Endothelial cell of umbilical vein (primary cell): ENCODE data around the gene EFCAB13. TPM values are rescaled to one million over a fixed set of nuclear protein-coding genes. Genes with fewer than 3 reads are reported as not detected.

Source experiments
- BruUV-seq: library from RNA; stranded (reverse); fragments of 400-500 nt; replicated peaks from 2 replicates; lab custom pipeline; 2021; lab: Mats Ljungman, UMichigan
- CTCF ChIA-PET: fragments of 300-600, 350-600 bp; sonication (Branson Sonifier 250); formaldehyde crosslinking; loops from one replicate; lab custom pipeline; 2021; ENCODE audit warnings: antibody characterized with exemption, inconsistent platforms; lab: Charles Lee
- POLR2A ChIA-PET: fragments of 300-600, 350-600 bp; sonication (Branson Sonifier 250); formaldehyde crosslinking; loops from one replicate; lab custom pipeline; 2021; ENCODE audit warnings: antibody characterized with exemption, inconsistent platforms; lab: Charles Lee
- DNase-seq: peaks from one replicate; pipeline ENCODE4 v3.0.0-alpha.2; 2011; ENCODE audit warnings: low read depth, low spot score
- FAIRE-seq: peaks from 2 replicates; lab custom pipeline; 2011; peaks lifted over from hg19 to GRCh38; lab: Jason Lieb, UNC
- H2AFZ ChIP-seq: 2 replicates; pipeline ENCODE4 v1.6.0; 2012; ENCODE audit warnings: low read depth, low read length, control low read depth, inconsistent platforms
- H3K27ac ChIP-seq: 2 replicates; pipeline ENCODE4 v1.5.1; 2011; ENCODE audit warnings: low read depth, mild to moderate bottlenecking, control low read depth, low read length, moderate library complexity; ENCODE audit not compliant: insufficient read depth
- H3K27me3 ChIP-seq, 2 experiments: 2 replicates each; pipeline versions ENCODE4 v1.6.0 to v1.6.1; 2011; ENCODE audit warnings: low read length in 2 of 2, mixed read lengths in 1 of 2; ENCODE audit not compliant: control insufficient read depth in 2 of 2, insufficient read depth in 2 of 2
- H3K36me3 ChIP-seq, 2 experiments: 2 replicates in 1 of 2; 3 replicates in 1 of 2; pipeline ENCODE4 v1.5.1; 2011; ENCODE audit warnings: low read length in 2 of 2, mild to moderate bottlenecking in 1 of 2, moderate library complexity in 1 of 2; ENCODE audit not compliant: control insufficient read depth in 2 of 2, insufficient read depth in 2 of 2; ENCODE audit errors: extremely low read depth in 1 of 2
- H3K4me1 ChIP-seq: 3 replicates; pipeline ENCODE4 v1.5.1; 2011; ENCODE audit warnings: mild to moderate bottlenecking, low read length; ENCODE audit not compliant: control insufficient read depth, insufficient read depth; ENCODE audit errors: extremely low read depth
- H3K4me2 ChIP-seq: 2 replicates; pipeline ENCODE4 v1.6.1; 2011; ENCODE audit warnings: low read length, control low read depth, mixed read lengths; ENCODE audit not compliant: insufficient read depth
- H3K4me3 ChIP-seq, 3 experiments: fragments of 200-600 bp in 1 of 3; sonication (generic), shearing (Covaris generic) in 1 of 3; replicated peaks in 1 of 3; 2 replicates each; pipeline ENCODE4 v1.5.1; 2011 to 2016; ENCODE audit warnings: control low read depth in 3 of 3, low read length in 3 of 3, mild to moderate bottlenecking in 2 of 3, inconsistent platforms in 1 of 3, low read depth in 1 of 3, moderate library complexity in 1 of 3; ENCODE audit not compliant: insufficient read depth in 1 of 3
- H3K79me2 ChIP-seq: 2 replicates; pipeline ENCODE4 v1.6.0; 2012; ENCODE audit warnings: low read length, inconsistent platforms; ENCODE audit not compliant: control insufficient read depth, insufficient read depth
- H3K9ac ChIP-seq: replicated peaks from 2 replicates; pipeline ENCODE3; 2011; ENCODE audit warnings: low read length, control low read depth; ENCODE audit not compliant: insufficient read depth; ENCODE audit errors: extremely low read depth
- H3K9me1 ChIP-seq: replicated peaks from 3 replicates; pipeline ENCODE4 v1.6.0; 2011; ENCODE audit warnings: mild to moderate bottlenecking, low read length; ENCODE audit not compliant: control insufficient read depth, insufficient read depth; ENCODE audit errors: extremely low read depth
- H3K9me3 ChIP-seq: replicated peaks from 2 replicates; pipeline ENCODE4 v1.5.1; 2012; ENCODE audit warnings: low read length, inconsistent platforms; ENCODE audit not compliant: control insufficient read depth, insufficient read depth
- H4K20me1 ChIP-seq: replicated peaks from 2 replicates; pipeline ENCODE3; 2011; ENCODE audit warnings: mild to moderate bottlenecking, low read length; ENCODE audit not compliant: control insufficient read depth, insufficient read depth; ENCODE audit errors: extremely low read depth
- EZH2 ChIP-seq: IDR thresholded peaks from 2 replicates; pipeline ENCODE4 v1.6.1; 2012; ENCODE audit warnings: borderline replicate concordance, low read depth, mild to moderate bottlenecking, moderate library complexity, low read length, inconsistent platforms; ENCODE audit not compliant: severe bottlenecking
- FOS ChIP-seq: IDR thresholded peaks from 2 replicates; pipeline ENCODE4 v1.6.1; 2011; ENCODE audit warnings: mild to moderate bottlenecking, low read length, moderate library complexity, borderline replicate concordance; ENCODE audit not compliant: insufficient read depth
- GATA2 ChIP-seq: IDR thresholded peaks from 2 replicates; pipeline ENCODE4 v1.7.0; 2011; ENCODE audit warnings: low read depth, mild to moderate bottlenecking, moderate library complexity, mixed read lengths, low read length; ENCODE audit not compliant: insufficient read length, insufficient read depth
- JUN ChIP-seq: IDR thresholded peaks from 2 replicates; pipeline ENCODE4 v1.6.1; 2011; ENCODE audit warnings: borderline replicate concordance, low read depth; ENCODE audit not compliant: insufficient read length, insufficient read depth
- MYC ChIP-seq: IDR thresholded peaks from one replicate; pipeline ENCODE4 v1.6.1; 2011; ENCODE audit warnings: mild to moderate bottlenecking, low read depth, low read length
- POLR2A ChIP-seq: IDR thresholded peaks from 2 replicates; pipeline ENCODE4 v1.6.1; 2012; ENCODE audit warnings: low read depth, mild to moderate bottlenecking, control low read depth, low read length
- POLR2AphosphoS5 ChIP-seq: IDR thresholded peaks from 2 replicates; pipeline ENCODE4 v1.6.1; 2012; ENCODE audit warnings: low read depth, mild to moderate bottlenecking, control low read depth, low read length, moderate library complexity; ENCODE audit not compliant: insufficient read depth
- dilution Hi-C: fragments of 300-500 bp; cut with MboI; formaldehyde crosslinking; loops from one replicate; pipeline ENCODE4 v1.15.0; 2019; ENCODE audit warnings: low sequenced_read_pairs; ENCODE audit not compliant: extremely low pct_ligation_motif_present
- intact Hi-C: fragments of 100-400 bp; cut with micrococcal nuclease; formaldehyde crosslinking; loops from one replicate; pipeline ENCODE4 v1.10.0; 2022
- polyA plus RNA-seq, 4 experiments: library from polyadenylated mRNA; depleted of rRNA in 3 of 4; stranded (reverse) in 3 of 4; unstranded in 1 of 4; fragments of >200 nt; gene quantifications; 2 replicates each; pipeline versions ENCODE4 v1.2.1 to v1.2.3, GENCODE V29; 2011 to 2012; ENCODE audit warnings: missing spikeins in 1 of 4
- total RNA-seq: library from RNA; stranded (reverse); gene quantifications from 2 replicates; pipeline ENCODE4 v1.2.3, GENCODE V29; 2021
- TF ChIP-seq, protein P1 (sequence below), 2 donors: IDR thresholded peaks; 1 replicate in 1 of 2; 2 replicates in 1 of 2; pipeline ENCODE4 v1.5.1; 2011; ENCODE audit warnings: low read length in 2 of 2, mild to moderate bottlenecking in 2 of 2, moderate library complexity in 2 of 2, control low read depth in 1 of 2, inconsistent platforms in 1 of 2, low read depth in 1 of 2; ENCODE audit not compliant: insufficient read depth in 1 of 2; ENCODE audit errors: extremely low read depth in 1 of 2
- TF ChIP-seq, protein P2 (sequence below): IDR thresholded peaks from 2 replicates; pipeline ENCODE4 v1.6.1; 2011; ENCODE audit not compliant: insufficient read depth, insufficient read length

Gene EFCAB13
- total and polyA plus RNA-seq, 2 donors (not counting 3 experiments of a cell fraction or from before 2014, with no cell fraction given) = 0.86 to 12.9 TPM

DNA sequence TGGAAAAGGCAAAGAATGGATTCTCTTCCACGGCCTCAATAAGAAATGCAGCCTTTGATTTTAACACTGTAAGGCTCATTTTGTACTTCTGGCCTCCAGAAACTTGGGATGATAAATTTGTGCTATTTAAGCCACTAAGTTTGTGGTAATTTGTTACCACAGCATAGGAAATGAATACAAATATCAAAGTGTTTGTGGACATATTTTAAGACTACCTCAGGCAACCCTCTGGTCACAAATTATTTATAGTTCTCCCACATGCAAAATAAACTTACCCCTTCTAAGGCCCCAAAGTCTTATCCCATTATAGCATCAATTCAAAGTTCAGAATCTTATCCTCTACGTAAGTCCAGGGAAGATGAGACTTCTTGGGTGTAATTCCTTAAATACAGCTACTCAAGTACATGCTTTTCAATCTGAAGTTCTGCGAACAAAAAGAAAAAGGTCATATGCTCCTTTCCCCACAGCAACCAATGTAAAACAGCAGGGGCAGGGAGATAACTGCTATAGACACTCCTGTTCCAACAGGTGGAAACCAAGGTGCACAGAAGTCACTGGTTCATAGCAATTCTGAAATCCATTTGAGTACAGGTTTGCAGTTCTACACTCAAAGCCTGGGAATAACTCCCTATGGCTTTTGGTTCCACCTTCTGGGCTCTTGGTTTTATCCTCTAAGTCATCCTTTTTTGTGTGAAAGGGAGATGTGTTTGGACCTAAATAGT, 5.4 kb upstream of the EFCAB13 start:
- Histone ChIP-seq H3K27me3 (no peaks in the 10 kb centered on the region), H4K20me1 (no peaks in the 10 kb centered on the region), H3K9me3 (no peaks in the 10 kb centered on the region), H3K79me2 (no peaks in the 10 kb centered on the region), H3K9ac (no peak overlapping the region), H3K4me2 (no peak overlapping the region), H3K4me3 (no peak overlapping the region), H3K9me1 (no peaks in the 10 kb centered on the region), H3K36me3 (peaks cover 0 to 3% of the 10 kb centered on the region in 2 experiments), H3K27ac (no peak overlapping the region), H3K4me1 (peaks cover 45% of the 10 kb centered on the region), H2AFZ (no peak overlapping the region)
- BruUV-seq = no TSS peak
- ChIA-PET POLR2A (no interaction called here), CTCF (no interaction called here)
- DNase-seq = no peak
- dilution Hi-C loops (no loop called here), intact Hi-C loops (loop anchor here (5.0 kb wide), 2 partner anchors 156 to 376 kb away; no protein-coding TSS in a partner anchor)
- no peak for FAIRE-seq
- TF ChIP-seq EZH2 (no peak), GATA2 (no peak), MYC (no peak), FOS (no peak), JUN (no peak), POLR2A (no peak), POLR2AphosphoS5 (no peak)
- TF ChIP-seq, protein P1, sequence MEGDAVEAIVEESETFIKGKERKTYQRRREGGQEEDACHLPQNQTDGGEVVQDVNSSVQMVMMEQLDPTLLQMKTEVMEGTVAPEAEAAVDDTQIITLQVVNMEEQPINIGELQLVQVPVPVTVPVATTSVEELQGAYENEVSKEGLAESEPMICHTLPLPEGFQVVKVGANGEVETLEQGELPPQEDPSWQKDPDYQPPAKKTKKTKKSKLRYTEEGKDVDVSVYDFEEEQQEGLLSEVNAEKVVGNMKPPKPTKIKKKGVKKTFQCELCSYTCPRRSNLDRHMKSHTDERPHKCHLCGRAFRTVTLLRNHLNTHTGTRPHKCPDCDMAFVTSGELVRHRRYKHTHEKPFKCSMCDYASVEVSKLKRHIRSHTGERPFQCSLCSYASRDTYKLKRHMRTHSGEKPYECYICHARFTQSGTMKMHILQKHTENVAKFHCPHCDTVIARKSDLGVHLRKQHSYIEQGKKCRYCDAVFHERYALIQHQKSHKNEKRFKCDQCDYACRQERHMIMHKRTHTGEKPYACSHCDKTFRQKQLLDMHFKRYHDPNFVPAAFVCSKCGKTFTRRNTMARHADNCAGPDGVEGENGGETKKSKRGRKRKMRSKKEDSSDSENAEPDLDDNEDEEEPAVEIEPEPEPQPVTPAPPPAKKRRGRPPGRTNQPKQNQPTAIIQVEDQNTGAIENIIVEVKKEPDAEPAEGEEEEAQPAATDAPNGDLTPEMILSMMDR (IDR thresholded peaks at IDR 0.05; ENCODE audit: extremely low read depth in 1 of 2, insufficient read depth in 1 of 2, low read depth in 1 of 2, low read length in 2 of 2) = no peak
- TF ChIP-seq, protein P2, sequence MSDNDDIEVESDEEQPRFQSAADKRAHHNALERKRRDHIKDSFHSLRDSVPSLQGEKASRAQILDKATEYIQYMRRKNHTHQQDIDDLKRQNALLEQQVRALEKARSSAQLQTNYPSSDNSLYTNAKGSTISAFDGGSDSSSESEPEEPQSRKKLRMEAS = no peak
